WERI-Rb-1 (cell line): ENCODE measurements around the gene CHMP3.

Source experiments
- DNase-seq: peaks from one replicate; pipeline ENCODE4 v3.0.0-alpha.2; 2020
- H3K27ac ChIP-seq: fragments of 250-450 bp; sonication (Bioruptor Pico); 2 replicates; pipeline ENCODE4 v1.5.1; 2020; ENCODE audit warnings: mild to moderate bottlenecking, moderate library complexity
- H3K27me3 ChIP-seq: fragments of 250-450 bp; sonication (Bioruptor Pico); 2 replicates; pipeline ENCODE4 v1.5.1; 2021; ENCODE audit warnings: mild to moderate bottlenecking, low read depth, moderate library complexity; ENCODE audit not compliant: insufficient read depth, severe bottlenecking
- H3K36me3 ChIP-seq: fragments of 250-450 bp; sonication (Bioruptor Pico); 2 replicates; pipeline ENCODE4 v1.5.1; 2020; ENCODE audit warnings: mild to moderate bottlenecking, moderate library complexity
- H3K4me3 ChIP-seq: 2 replicates; pipeline ENCODE4 v1.5.1; 2011; ENCODE audit warnings: low read depth, mild to moderate bottlenecking, control low read depth, low read length
- H3K9me3 ChIP-seq: fragments of 250-450 bp; sonication (Bioruptor Pico); 2 replicates; pipeline ENCODE4 v1.5.1; 2021; ENCODE audit warnings: mild to moderate bottlenecking, moderate library complexity; ENCODE audit not compliant: severe bottlenecking
- TF ChIP-seq, protein P1 (sequence below): IDR thresholded peaks from 2 replicates; pipeline ENCODE4 v1.5.1; 2011; ENCODE audit warnings: low read depth, mild to moderate bottlenecking, control low read depth, inconsistent platforms, low read length

CHMP3 gene

DNA sequence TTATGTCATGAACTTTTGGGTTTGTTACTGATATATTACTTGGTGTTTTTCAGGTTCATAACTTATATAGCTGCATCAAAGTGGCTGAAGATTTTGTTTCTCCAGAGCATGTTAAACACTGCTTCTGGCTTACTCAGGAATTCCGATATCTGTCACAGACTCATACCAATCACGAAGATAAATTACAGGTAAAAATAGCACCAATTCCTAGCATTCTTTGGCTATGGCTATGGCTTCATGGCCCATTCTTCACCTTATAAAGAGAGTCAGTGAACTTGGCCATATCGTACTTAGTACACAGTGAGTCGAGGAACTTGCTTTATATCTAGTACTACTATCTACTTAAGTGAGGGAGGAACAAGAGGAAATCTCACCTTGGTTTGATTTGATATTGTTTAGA, 72.2 kb downstream of the CHMP3 start:
- Histone ChIP-seq H3K9me3 (no peaks in the 10 kb centered on the region), H3K4me3 (no peak overlapping the region), H3K36me3 (peaks cover 88% of the 10 kb centered on the region), H3K27me3 (no peaks in the 10 kb centered on the region), H3K27ac (no peak overlapping the region)
- TF ChIP-seq, protein P1, sequence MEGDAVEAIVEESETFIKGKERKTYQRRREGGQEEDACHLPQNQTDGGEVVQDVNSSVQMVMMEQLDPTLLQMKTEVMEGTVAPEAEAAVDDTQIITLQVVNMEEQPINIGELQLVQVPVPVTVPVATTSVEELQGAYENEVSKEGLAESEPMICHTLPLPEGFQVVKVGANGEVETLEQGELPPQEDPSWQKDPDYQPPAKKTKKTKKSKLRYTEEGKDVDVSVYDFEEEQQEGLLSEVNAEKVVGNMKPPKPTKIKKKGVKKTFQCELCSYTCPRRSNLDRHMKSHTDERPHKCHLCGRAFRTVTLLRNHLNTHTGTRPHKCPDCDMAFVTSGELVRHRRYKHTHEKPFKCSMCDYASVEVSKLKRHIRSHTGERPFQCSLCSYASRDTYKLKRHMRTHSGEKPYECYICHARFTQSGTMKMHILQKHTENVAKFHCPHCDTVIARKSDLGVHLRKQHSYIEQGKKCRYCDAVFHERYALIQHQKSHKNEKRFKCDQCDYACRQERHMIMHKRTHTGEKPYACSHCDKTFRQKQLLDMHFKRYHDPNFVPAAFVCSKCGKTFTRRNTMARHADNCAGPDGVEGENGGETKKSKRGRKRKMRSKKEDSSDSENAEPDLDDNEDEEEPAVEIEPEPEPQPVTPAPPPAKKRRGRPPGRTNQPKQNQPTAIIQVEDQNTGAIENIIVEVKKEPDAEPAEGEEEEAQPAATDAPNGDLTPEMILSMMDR, result no peak
- DNase-seq, result no peak

DNA sequence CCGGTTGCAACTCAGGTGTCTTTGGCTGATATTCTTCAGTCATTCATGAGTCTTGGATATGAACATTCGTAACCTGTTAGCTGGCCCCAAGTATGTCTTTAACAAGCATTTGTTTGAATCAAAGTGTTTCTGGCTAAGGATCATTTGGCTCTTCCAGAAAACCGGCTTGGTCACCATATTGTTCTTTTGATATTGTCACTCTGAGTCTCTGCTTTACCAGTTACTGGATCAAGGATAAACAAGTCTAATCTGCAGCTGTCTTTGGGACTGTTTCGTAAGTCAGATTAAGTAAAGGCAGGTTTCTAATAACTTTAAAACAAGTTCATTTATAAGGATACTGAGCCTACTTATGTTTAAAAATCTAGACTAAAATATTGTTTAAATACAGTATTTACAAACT, 73.0 kb downstream of the CHMP3 start:
- TF ChIP-seq, protein P1, result no peak
- Histone ChIP-seq H3K36me3 (peaks cover 91% of the 10 kb centered on the region), H3K9me3 (no peaks in the 10 kb centered on the region), H3K27ac (no peak overlapping the region), H3K4me3 (no peak overlapping the region), H3K27me3 (no peaks in the 10 kb centered on the region)
- no peak for DNase-seq

DNA sequence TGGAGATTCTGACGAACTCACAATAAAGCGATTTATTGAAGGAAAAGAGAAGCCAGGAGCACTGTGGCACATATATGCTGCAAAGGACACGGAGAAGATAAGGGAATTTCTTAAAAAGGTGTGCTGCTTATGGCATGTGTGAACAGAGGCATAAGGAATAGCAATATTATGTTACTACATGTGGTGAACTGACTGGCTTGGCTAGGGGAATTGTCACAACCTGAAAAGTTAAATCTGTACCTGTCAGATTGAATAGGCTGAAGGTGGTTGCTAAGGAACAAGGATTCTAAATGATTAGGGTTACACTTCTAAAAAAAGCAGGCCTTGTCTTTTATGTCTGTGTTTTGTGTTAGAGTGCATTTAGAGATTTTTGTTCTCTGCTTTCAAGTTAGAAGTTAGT, 73.7 kb downstream of the CHMP3 start:
- no peak overlapping the region for H3K4me3 ChIP-seq
- DNase-seq, result no peak
- no peaks in the 10 kb centered on the region for H3K27me3 ChIP-seq
- TF ChIP-seq, protein P1, result no peak
- no peaks in the 10 kb centered on the region for H3K9me3 ChIP-seq
- H3K36me3 ChIP-seq, result peaks cover 98% of the 10 kb centered on the region
- H3K27ac ChIP-seq, result no peak overlapping the region

DNA sequence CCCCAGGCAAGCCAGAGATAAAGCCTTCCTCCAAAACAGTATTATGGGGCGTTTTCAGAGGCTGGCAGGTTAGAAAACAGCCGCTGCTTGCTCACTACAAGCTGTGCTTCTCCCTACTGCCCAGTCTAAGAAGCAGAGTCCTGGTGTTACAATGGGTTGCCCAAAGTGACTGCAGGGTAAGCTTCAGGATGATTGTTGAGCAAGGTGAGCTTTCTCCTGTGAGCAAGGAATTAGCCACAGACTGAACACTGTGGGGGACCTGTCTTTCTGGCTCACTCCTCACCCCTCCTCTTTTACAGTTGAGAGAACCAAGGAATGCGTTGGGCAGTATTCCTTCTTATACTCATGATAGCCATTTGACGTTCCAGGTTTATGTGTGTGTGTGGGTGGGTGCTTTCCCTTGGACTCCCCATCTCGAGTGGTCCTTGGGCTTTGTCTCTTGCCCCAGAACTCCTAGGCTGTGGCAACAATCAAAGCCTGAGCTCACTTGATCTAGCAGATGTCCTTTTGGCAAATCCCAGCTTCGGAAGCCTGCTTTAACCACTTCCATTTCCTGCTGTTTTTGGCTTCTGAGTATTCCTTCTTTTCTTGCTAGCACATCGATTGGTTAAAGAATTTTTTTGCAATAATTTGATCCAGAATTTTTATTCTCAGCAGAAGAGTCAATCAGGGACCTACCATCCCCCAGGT, 74.5 kb downstream of the CHMP3 start:
- DNase-seq, result no peak
- TF ChIP-seq, protein P1, result no peak
- peaks cover 99% of the 10 kb centered on the region for H3K36me3 ChIP-seq

DNA sequence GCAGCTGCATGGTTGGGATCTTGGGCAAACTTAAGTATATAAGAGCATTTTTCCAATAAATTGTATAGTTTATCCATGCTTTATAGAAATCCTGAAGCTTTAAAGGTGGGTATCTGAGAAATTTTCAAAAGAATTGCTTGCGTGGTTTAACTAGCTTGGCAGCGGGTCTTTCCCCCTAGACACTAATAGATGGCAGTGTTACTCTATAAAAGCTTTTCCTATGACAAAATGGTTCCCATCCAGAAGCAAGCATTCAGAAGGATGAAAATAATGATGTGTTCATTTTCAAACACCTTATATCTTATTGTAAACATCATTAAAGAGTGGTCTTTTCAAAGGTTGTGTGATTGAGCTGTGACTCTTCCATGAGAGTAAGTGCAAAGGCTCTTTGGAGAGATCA, 76.2 kb downstream of the CHMP3 start:
- peaks cover 99% of the 10 kb centered on the region for H3K36me3 ChIP-seq
- no peak overlapping the region for H3K4me3 ChIP-seq
- H3K27me3 ChIP-seq, result no peaks in the 10 kb centered on the region
- TF ChIP-seq, protein P1, result no peak
- H3K27ac ChIP-seq, result no peak overlapping the region
- DNase-seq, result no peak
- no peaks in the 10 kb centered on the region for H3K9me3 ChIP-seq

More for the DNA sequence above, 74.5 kb downstream of the CHMP3 start:
- Histone ChIP-seq H3K27me3 (no peaks in the 10 kb centered on the region), H3K27ac (no peak overlapping the region), H3K4me3 (no peak overlapping the region), H3K9me3 (no peaks in the 10 kb centered on the region)

DNA sequence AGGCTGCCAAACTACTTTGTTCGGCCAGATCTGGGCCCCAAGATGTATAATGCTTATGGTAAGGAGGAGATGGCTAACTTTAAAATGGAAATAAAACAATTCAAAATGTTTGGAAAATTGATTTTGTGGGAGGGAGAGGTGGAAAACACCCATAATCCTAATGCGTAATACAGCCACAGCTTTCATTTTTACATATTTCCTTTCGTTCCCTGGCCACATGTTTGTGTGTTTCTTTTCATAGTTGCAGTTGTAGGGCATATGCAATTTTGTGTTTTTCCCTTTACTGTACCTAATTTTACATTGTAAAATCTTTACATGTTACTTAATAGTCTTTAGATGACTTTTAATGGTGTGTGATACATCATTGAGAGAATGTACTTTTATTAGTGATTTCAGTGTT, 77.4 kb downstream of the CHMP3 start:
- TF ChIP-seq, protein P1, result no peak
- Histone ChIP-seq H3K9me3 (no peaks in the 10 kb centered on the region), H3K27me3 (no peaks in the 10 kb centered on the region), H3K4me3 (no peak overlapping the region), H3K27ac (no peak overlapping the region), H3K36me3 (peaks cover 94% of the 10 kb centered on the region)
- no peak for DNase-seq
